Tibial nerve (tissue), 4 donors: ENCODE measurements around the gene CABLES1. TPM values are rescaled to one million over a fixed set of nuclear protein-coding genes. Genes with fewer than 3 reads are reported as not detected.

Source experiments
- DNase-seq, 2 donors: peaks; one replicate each; pipeline ENCODE4 v3.0.0-alpha.2; 2019; ENCODE audit warnings: low spot score in 2 of 2
- H3K27ac ChIP-seq, 4 donors: fragments of 200-600 bp; sonication (generic) in 3 of 4; one replicate each; pipeline ENCODE4 v1.5.1; 2017 to 2019; ENCODE audit warnings: mild to moderate bottlenecking in 1 of 4
- H3K27me3 ChIP-seq, 2 donors: fragments of 200-600 bp; sonication (generic) in 1 of 2; one replicate each; pipeline versions ENCODE4 v1.5.1 to v1.6.0; 2017 to 2019
- H3K36me3 ChIP-seq, 3 donors: fragments of 200-600 bp; sonication (generic); one replicate each; pipeline ENCODE4 v1.5.1; 2018 to 2019
- H3K4me1 ChIP-seq, 4 donors: fragments of 200-600 bp; sonication (generic) in 3 of 4; one replicate each; pipeline ENCODE4 v1.5.1; 2017 to 2019
- H3K4me3 ChIP-seq, 4 donors: fragments of 200-600 bp; sonication (generic) in 3 of 4; one replicate each; pipeline ENCODE4 v1.5.1; 2017 to 2019; ENCODE audit warnings: mild to moderate bottlenecking in 1 of 4, moderate library complexity in 1 of 4
- H3K9me3 ChIP-seq, 4 donors: fragments of 200-600 bp; sonication (generic) in 3 of 4; one replicate each; pipeline ENCODE4 v1.5.1; 2017 to 2019
- EP300 ChIP-seq, 2 donors: sonication (generic); formaldehyde crosslinking; IDR thresholded peaks; one replicate each; pipeline ENCODE4 v1.6.1; 2017; ENCODE audit warnings: antibody characterized with exemption in 2 of 2, mild to moderate bottlenecking in 1 of 2
- POLR2A ChIP-seq, 2 donors: fragments of 450-650 bp; IDR thresholded peaks; one replicate each; pipeline ENCODE4 v1.6.1; 2017; ENCODE audit warnings: antibody characterized with exemption in 2 of 2, mild to moderate bottlenecking in 2 of 2, moderate library complexity in 2 of 2
- WGBS, 2 donors: methylation state at CpG; one replicate each; pipeline ENCODE4 v1.1.5; 2018; 5-methylcytosine and 5-hydroxymethylcytosine counted together
- total RNA-seq, 4 donors: library from RNA; depleted of rRNA; stranded (reverse); fragments of >200 nt; gene quantifications; one replicate each; pipeline ENCODE4 v1.1.0, GENCODE V29; 2016
- TF ChIP-seq, protein P1 (sequence below), 5 experiments: fragments of 200-600 bp in 3 of 5; fragments of 450-650 bp in 2 of 5; sonication (generic) in 3 of 5; IDR thresholded peaks; one replicate each; pipeline ENCODE4 v1.5.1; 2016 to 2019; ENCODE audit warnings: antibody characterized with exemption in 5 of 5, mild to moderate bottlenecking in 3 of 5, moderate library complexity in 2 of 5

CABLES1 gene
- total RNA-seq, 4 donors from 2014 or later, result 17.3 to 32.1 (median 21.2) TPM

DNA sequence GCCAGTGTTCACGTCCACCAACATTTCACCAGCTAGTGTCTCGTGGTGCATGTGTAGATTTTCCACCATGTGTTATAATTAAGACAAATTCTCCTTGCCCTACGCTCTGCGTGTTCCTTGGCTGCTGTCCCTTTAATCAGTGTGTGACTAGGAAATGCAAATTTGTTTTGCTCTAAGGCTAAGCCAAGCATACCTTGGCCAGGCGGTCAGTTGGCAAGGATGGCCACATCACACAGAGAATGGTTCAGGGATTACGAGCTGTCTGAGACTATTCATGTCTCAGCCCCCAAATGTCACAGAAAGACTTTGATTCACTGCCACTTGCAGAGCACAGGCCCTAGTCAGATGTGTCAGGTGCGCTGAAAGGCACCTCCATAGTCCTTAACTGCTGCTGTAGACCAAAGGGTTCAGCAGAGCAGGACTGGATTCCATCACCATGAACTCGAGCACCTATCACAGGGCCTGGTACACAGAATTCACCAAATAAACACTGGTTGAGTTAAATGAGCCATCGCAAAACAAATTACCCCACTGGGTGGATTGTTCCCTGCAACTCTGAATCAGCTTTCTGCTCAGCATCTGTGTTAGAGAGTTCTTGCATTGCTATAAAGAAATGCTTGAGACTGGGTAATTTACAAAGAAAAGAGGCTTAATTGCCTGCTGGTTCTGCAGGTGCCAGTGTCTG is 128.4 kb downstream of the CABLES1 start:
- Histone ChIP-seq H3K4me3 (no peak overlapping the region), H3K27me3 (no peaks in the 10 kb centered on the region), H3K9me3 (no peaks in the 10 kb centered on the region), H3K27ac (no peak overlapping the region), H3K36me3 (no peaks in the 10 kb centered on the region), H3K4me1 (peaks cover 0 to 27% (median 19%) of the 10 kb centered on the region in 4 donors)
- WGBS, 2 donors, result 87 to 90% methylated on average over 9 of the region's 9 CpGs
- TF ChIP-seq EP300 (IDR thresholded peaks at IDR 0.05), result no peak
- no peak for TF ChIP-seq POLR2A (IDR thresholded peaks at IDR 0.05)
- TF ChIP-seq, protein P1, sequence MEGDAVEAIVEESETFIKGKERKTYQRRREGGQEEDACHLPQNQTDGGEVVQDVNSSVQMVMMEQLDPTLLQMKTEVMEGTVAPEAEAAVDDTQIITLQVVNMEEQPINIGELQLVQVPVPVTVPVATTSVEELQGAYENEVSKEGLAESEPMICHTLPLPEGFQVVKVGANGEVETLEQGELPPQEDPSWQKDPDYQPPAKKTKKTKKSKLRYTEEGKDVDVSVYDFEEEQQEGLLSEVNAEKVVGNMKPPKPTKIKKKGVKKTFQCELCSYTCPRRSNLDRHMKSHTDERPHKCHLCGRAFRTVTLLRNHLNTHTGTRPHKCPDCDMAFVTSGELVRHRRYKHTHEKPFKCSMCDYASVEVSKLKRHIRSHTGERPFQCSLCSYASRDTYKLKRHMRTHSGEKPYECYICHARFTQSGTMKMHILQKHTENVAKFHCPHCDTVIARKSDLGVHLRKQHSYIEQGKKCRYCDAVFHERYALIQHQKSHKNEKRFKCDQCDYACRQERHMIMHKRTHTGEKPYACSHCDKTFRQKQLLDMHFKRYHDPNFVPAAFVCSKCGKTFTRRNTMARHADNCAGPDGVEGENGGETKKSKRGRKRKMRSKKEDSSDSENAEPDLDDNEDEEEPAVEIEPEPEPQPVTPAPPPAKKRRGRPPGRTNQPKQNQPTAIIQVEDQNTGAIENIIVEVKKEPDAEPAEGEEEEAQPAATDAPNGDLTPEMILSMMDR (IDR thresholded peaks at IDR 0.05), result no peak
- DNase-seq, result no peak

DNA sequence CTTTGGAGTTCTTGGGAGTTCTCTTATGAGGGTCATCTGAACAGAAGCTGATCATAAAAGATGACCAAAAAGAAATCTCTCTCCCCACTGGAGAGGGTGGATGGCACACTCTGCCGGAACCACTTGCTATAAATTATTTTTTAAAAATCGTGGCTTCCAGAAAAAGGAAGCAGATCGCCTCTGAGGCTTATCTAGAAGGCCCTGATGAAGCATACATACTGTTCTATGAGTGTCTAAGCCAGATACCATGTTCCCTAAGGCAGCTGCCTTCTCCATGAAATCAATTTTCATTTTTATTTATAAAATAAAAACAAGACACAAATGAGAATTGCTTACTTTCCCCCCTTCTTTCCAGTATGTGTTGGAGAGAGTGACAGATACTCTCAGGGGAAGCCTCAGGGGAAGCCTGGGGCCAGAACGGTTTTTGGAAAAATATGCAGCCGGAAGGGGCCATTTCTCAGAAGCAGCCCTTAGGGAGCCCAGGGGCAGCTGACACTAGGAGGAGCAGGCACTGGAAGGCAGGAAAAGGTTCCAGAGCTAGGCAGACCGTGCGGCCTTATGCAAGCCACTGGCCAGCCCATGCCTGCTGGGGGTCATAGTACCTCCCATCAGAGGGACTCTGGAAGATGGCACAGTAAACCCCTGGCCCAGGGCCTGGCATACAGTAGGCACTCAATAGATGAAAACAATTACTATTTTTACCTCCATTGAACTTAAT is 130.6 kb downstream of the CABLES1 start:
- TF ChIP-seq POLR2A (IDR thresholded peaks at IDR 0.05) (no peak), EP300 (IDR thresholded peaks at IDR 0.05) (no peak)
- TF ChIP-seq, protein P1 (IDR thresholded peaks at IDR 0.05), result no peak
- Histone ChIP-seq H3K9me3 (peaks cover 0 to 14% (median 0%) of the 10 kb centered on the region in 4 donors), H3K4me3 (no peak overlapping the region), H3K36me3 (peaks cover 0 to 8% (median 0%) of the 10 kb centered on the region in 3 donors), H3K27ac (no peak overlapping the region), H3K27me3 (no peaks in the 10 kb centered on the region), H3K4me1 (peaks cover 0 to 5% (median under 1%) of the 10 kb centered on the region in 4 donors)
- WGBS, 2 donors, result 63 to 71% methylated on average over 7 of the region's 7 CpGs
- DNase-seq, result no peak

DNA sequence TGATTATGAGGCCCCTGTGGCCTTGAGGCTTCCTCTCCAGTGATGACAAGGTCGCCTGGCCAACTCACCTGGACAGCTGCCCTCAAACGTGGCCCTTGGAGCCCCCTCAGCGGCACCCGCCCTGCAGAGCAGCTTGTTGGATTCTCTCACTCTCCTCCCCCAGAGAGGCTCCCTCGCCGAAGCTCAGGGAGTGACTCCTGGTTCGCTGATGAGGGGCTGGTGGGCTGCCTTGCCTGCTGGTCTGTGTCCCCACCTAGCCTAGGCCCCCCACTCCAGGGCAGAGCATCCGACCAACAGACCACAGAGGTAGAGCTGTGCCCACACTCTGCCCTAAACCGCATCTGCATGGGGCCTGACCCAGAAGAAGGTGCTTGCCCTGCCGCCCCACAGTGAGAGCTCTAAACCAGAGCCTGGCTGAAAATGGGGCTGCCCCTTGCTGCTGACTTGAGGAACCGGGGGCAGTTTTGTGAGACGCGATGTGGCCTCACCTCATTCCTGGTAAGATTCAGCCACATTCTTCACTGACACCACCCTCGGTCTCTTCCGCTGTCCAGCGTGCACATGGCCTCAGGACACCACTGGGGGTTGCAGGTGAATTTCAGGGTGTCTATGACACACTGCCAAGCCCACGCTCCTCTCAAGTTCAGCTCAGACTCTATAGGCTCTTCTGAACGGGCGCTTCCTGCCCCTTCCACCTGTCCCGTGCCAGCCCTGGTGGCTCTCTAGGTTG is 131.6 kb downstream of the CABLES1 start:
- Histone ChIP-seq H3K9me3 (peaks cover 0 to 14% (median 0%) of the 10 kb centered on the region in 4 donors), H3K36me3 (peaks cover 0 to 8% (median 0%) of the 10 kb centered on the region in 3 donors), H3K27me3 (no peaks in the 10 kb centered on the region), H3K4me3 (no peak overlapping the region), H3K4me1 (no peaks in the 10 kb centered on the region), H3K27ac (no peak overlapping the region)
- TF ChIP-seq, protein P1 (IDR thresholded peaks at IDR 0.05), result no peak
- no peak for TF ChIP-seq EP300 (IDR thresholded peaks at IDR 0.05)
- no peak for TF ChIP-seq POLR2A (IDR thresholded peaks at IDR 0.05)
- 84 to 89% methylated on average over 19 to 20 of the region's 20 CpGs for WGBS, 2 donors
- no peak for DNase-seq

DNA sequence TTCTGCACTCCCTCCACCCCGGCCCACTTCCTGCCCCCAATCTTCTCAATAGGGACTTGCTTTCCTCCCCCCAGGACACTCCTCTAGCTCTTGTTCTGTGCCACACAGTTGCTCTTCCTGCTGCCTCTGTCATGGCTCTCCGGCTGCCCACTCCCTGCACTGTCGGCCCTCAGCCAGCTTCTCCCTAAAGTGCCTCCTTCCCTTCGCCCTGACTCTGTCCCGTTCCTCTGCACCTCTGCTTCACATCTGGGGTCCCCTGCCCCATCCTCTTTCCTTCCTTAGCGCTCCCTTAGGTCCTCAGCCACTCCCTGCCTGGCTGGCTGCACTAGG is 132.1 kb downstream of the CABLES1 start:
- Histone ChIP-seq H3K4me1 (no peaks in the 10 kb centered on the region), H3K36me3 (peaks cover 0 to 8% (median 0%) of the 10 kb centered on the region in 3 donors), H3K27me3 (no peaks in the 10 kb centered on the region), H3K9me3 (peaks cover 0 to 14% (median 0%) of the 10 kb centered on the region in 4 donors), H3K27ac (no peak overlapping the region), H3K4me3 (no peak overlapping the region)
- 88 to 91% methylated on average over 6 of the region's 6 CpGs for WGBS, 2 donors
- no peak for DNase-seq
- TF ChIP-seq, protein P1 (IDR thresholded peaks at IDR 0.05), result no peak
- TF ChIP-seq POLR2A (IDR thresholded peaks at IDR 0.05) (no peak), EP300 (IDR thresholded peaks at IDR 0.05) (no peak)
